ENCODE measurements around the gene C8G. TPM values are rescaled to one million over a fixed set of nuclear protein-coding genes. Genes with fewer than 3 reads are reported as not detected.

Gene C8G
- 0.80 TPM in 1 of 2 replicates, not detected in the other for total RNA-seq (2021; fragmentation: NEBNext Ultra II Directional; extraction: Animal tissue kit (Norgen Biotek cat#: 25700))
- 0.62 and 1.8 TPM in 2 replicates for polyA plus RNA-seq (2011; rRNA removed)
- polyA plus RNA-seq (2011; cell fraction: cytosol; rRNA removed) = 1.4 TPM
- 8.4 TPM for polyA plus RNA-seq (2011; cell fraction: nucleus; rRNA removed)
- 0.88 to 1.5 TPM in 2 of 4 replicates, not detected in the others for polyA plus RNA-seq (2012, experiment 1 of 2)
- not detected for polyA plus RNA-seq (2012, experiment 2 of 2)
- polyA plus RNA-seq (2013, experiment 1 of 2) = 1.6 TPM
- 0.75 TPM for polyA plus RNA-seq (2013, experiment 2 of 2)
- polyA minus RNA-seq (2011; rRNA and poly(A)+ RNA removed) = not detected in 2 replicates
- not detected for polyA minus RNA-seq (2011; cell fraction: cytosol; rRNA and poly(A)+ RNA removed)
- polyA minus RNA-seq (2011; cell fraction: nucleus; rRNA and poly(A)+ RNA removed) = not detected
- long read RNA-seq, experiment 1 = 0 reads
- long read RNA-seq, experiment 2 = 0 reads

DNA sequence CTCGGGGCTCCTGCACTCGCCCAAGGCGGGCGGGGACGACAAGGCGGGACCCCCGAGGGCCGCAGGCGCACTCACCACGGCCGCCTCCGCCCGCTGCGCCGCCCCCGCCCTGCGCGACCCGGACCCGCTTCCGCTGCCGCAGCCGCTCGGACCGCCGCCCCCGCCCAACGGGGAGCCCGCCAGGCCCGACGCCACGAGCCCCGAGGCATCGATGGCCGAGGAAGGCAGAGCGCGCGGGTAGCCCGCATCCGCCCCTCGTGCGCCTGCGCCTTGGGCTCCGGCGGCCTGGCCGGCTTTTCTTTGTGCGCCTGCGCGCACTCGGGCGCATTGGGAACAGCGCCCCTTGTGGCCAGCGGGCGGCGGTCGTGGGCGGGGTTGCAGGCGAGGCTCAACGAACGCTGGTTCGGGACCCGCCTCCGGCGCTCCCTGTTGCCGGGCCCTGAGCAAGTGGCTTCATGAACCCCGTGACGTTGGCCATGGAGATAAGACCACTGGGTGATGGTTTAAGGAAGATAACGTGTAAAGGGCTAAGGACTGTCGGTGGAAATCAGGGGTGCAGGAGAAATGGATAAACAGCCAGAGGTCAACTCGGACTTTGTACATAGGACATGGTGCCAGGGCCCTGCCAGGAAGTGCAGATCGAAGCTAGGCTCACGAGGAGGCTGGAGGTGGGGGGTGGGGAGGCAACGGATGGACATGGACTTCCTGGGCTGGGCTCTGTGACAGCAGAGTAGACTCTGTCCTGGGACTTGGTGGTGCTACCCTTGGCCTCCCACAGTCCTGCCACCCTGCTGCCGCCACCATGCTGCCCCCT is at the start of gene C8G, which contains the start of gene FBXW5:
C8G (plus strand) TSS at position 725 of the 814 bp plus-strand sequence; CDS start at position 803, 78 bp downstream.
FBXW5 (minus strand) TSS at position 220 of the 814 bp plus-strand sequence. CDS start 655 bp downstream, outside the sequence.
- Histone ChIP-seq H3K79me1 (ENCODE audit: low read depth, low read length) (no peaks in the 10 kb centered on the region), H2BK5ac (ENCODE audit: low read depth, low read length) (no peak within 1 kb of the TSS; the same call in 1 of the 2 replicates), H3K23me2 (ENCODE audit: low read depth, low read length) (peaks cover 5% of the 10 kb centered on the region; the same call in 1 of the 2 replicates), H4K5ac (ENCODE audit: insufficient read length, low read depth, low read length) (peak within 1 kb of the TSS; percentile 15), H3K79me2 (ENCODE audit: control insufficient read depth in 1 of 2, insufficient read depth in 2 of 2, low read length in 2 of 2) (peaks cover 0 to 3% of the 10 kb centered on the region in 2 experiments; a peak in 1 of 4 replicates), H3K18ac (ENCODE audit: extremely low read depth, low read length) (peak within 1 kb of the TSS; percentile 78), H2BK120ac (replicated peaks; ENCODE audit: low read depth, low read length) (no peak within 1 kb of the TSS), H2AK5ac (ENCODE audit: low read depth, low read length) (no peak within 1 kb of the TSS), H3K27me3 (replicated peaks in 1 of 4; ENCODE audit: control insufficient read depth in 3 of 4, extremely low read depth in 1 of 4, insufficient read depth in 3 of 4, low read length in 3 of 4) (no peaks in the 10 kb centered on the region), H3K14ac (ENCODE audit: insufficient read length) (no peak within 1 kb of the TSS), H2AFZ (ENCODE audit: low read length) (no peak within 1 kb of the TSS), H3K4ac (replicated peaks; ENCODE audit: insufficient read length, low read depth, low read length) (peak within 1 kb of the TSS; percentile 53), H4K20me1 (replicated peaks in 1 of 2; ENCODE audit: control insufficient read depth in 1 of 2, insufficient read depth in 2 of 2, low read length in 2 of 2) (peaks cover 5 to 24% of the 10 kb centered on the region in 2 experiments), H3K9me3 (ENCODE audit: insufficient read depth in 2 of 2, low read depth in 1 of 2, low read length in 1 of 2) (no peaks in the 10 kb centered on the region), H2BK15ac (ENCODE audit: low read length) (peak within 1 kb of the TSS; percentile 89), H3K9ac (replicated peaks in 1 of 4; ENCODE audit: extremely low read depth in 1 of 4, low read depth in 3 of 4, low read length in 3 of 4) (peak within 1 kb of the TSS in 3 of 4 experiments; percentile 42 to 63 (median 60); a peak in 5 of 7 replicates), H3K4me1 (replicated peaks in 1 of 4; ENCODE audit: control insufficient read depth in 3 of 4, insufficient read depth in 4 of 4, low read length in 3 of 4) (peaks cover 0 to 18% (median 11%) of the 10 kb centered on the region in 4 experiments; a peak in 5 of 7 replicates), H3K4me2 (ENCODE audit: insufficient read depth in 1 of 2, low read depth in 2 of 2, low read length in 2 of 2) (peak within 1 kb of the TSS; percentile 64 to 66), H3K23ac (ENCODE audit: insufficient read length) (no peak within 1 kb of the TSS), H4K91ac (replicated peaks; ENCODE audit: insufficient read length, low read length) (peak within 1 kb of the TSS; percentile 37), H3K36me3 (ENCODE audit: control insufficient read depth in 2 of 4, insufficient read depth in 4 of 4, low read length in 3 of 4) (peaks cover 12 to 33% (median 16%) of the 10 kb centered on the region in 4 experiments; a peak in 7 of 8 replicates), H2BK12ac (ENCODE audit: low read depth, low read length) (peak within 1 kb of the TSS; percentile 39; the same call in 1 of the 2 replicates), H2BK20ac (ENCODE audit: low read length) (0 out of 2 replicates have a peak within 1 kb of the TSS, but pooled peaks have one; percentile 9), H3K27ac (ENCODE audit: low read depth, low read length) (no peak within 1 kb of the TSS; the same call in 1 of the 2 replicates), H3K56ac (replicated peaks; ENCODE audit: insufficient read length, low read depth, low read length) (peak within 1 kb of the TSS; percentile 59), H4K8ac (ENCODE audit: extremely low read depth, insufficient read depth, low read length) (peak within 1 kb of the TSS; percentile 45; the same call in 1 of the 2 replicates), H3K4me3 (ENCODE audit: extremely low read depth in 1 of 4, insufficient read depth in 2 of 4, low read depth in 3 of 4, low read length in 4 of 4) (peak within 1 kb of the TSS; percentile 68 to 95 (median 72))
- DNase-seq (ENCODE audit: low read depth in 1 of 2, low spot score in 2 of 2) (peak; percentile 78 to 96), FAIRE-seq (no peak)
- ChIA-PET CTCF (ENCODE audit: partially characterized antibody) (interaction anchor here (0.6 to 4.4 kb wide), 13 partner anchors 9 to 338 kb away, joined by 3 to 60 read pairs (median 4); partner anchors contain the start of genes ABCA2, CLIC3, FUT7 and MAMDC4), POLR2A (ENCODE audit: partially characterized antibody) (interaction anchor here (1.2 to 2.1 kb wide), 4 partner anchors 18 to 124 kb away, joined by 3 to 9 read pairs (median 4); no protein-coding TSS in a partner anchor)
- WGBS, 2 experiments (ENCODE audit: extremely low coverage in 1 of 2, insufficient coverage in 1 of 2, insufficient read length in 1 of 2, insufficient replicate concordance in 2 of 2, low coverage in 1 of 2, low lambda C conversion rate in 2 of 2, missing lambda C conversion rate in 1 of 2) = 15% methylated on average over 36 of the region's 74 CpGs; no CpG with 5 or more reads in 1 of the 2 experiments
- TF ChIP-seq TAF1 (IDR thresholded peaks at IDR 0.05; ENCODE audit: low read depth, low read length) (peak; percentile 47; the same call in 1 of the 2 replicates), ATF3 (IDR thresholded peaks at IDR 0.05; ENCODE audit: insufficient read depth, low read depth, low read length) (no peak), CTCF (IDR thresholded peaks at IDR 0.05; ENCODE audit: control extremely low read depth in 1 of 3, insufficient read depth in 1 of 3, low read depth in 1 of 3, low read length in 3 of 3) (peak in 2 of 3 experiments; percentile 89 to 95; a peak in 3 of 4 replicates), YY1 (IDR thresholded peaks at IDR 0.05; ENCODE audit: low read depth, low read length) (peak; percentile 73; the same call in 1 of the 2 replicates)
